Hypothalamus (tissue), 51 donors: ENCODE measurements around the gene TOR3A.

Experiments
- DNase-seq, 51 donors: peaks; one replicate each; lab custom pipeline; 2025; lab: John Stamatoyannopoulos, UW

The TOR3A gene

GRCh38 chr1:179061360-179062282 is 20.2 kb upstream of the TOR3A start:
- no peak for DNase-seq

GRCh38 chr1:179066471-179066870 is 15.4 kb upstream of the TOR3A start:
- DNase-seq = no peak

- DNase-seq = no peak
These were observed 4.5 kb upstream of the TOR3A start for GRCh38 chr1:179077396-179077795.

GRCh38 chr1:179079113-179079761 is 2.6 kb upstream of the TOR3A start:
- DNase-seq = peak in 25 of 51 donors; percentile 3 to 49 (median 28)

- peak in 5 of 51 donors; percentile 50 to 61 (median 53) for DNase-seq
These were observed 794 bp upstream of the TOR3A start for GRCh38 chr1:179080866-179081686.

- DNase-seq = peak in 16 of 51 donors; percentile 15 to 63 (median 30)
These were observed 596 bp downstream of the TOR3A start for GRCh38 chr1:179082333-179082998.

GRCh38 chr1:179082999-179083335 is 1.1 kb downstream of the TOR3A start:
- no peak for DNase-seq

GRCh38 chr1:179083533-179083932 is 1.7 kb downstream of the TOR3A start:
- no peak for DNase-seq

- no peak for DNase-seq
These were observed 5.8 kb downstream of the TOR3A start for GRCh38 chr1:179087665-179088064.

- DNase-seq = no peak
These were observed 8.1 kb downstream of the TOR3A start for GRCh38 chr1:179089827-179090482.

GRCh38 chr1:179090522-179090921 is 8.7 kb downstream of the TOR3A start:
- peak in 1 of 51 donors; percentile 24 for DNase-seq

GRCh38 chr1:179090923-179091322 is 9.1 kb downstream of the TOR3A start:
- DNase-seq = no peak

- no peak for DNase-seq
These were observed 9.9 kb downstream of the TOR3A start for GRCh38 chr1:179091691-179092165.

- DNase-seq = no peak
These were observed 11.1 kb downstream of the TOR3A start for GRCh38 chr1:179092896-179093461.

- no peak for DNase-seq
These were observed 12.9 kb downstream of the TOR3A start for GRCh38 chr1:179094818-179095217.

- no peak for DNase-seq
These were observed 13.5 kb downstream of the TOR3A start for GRCh38 chr1:179095377-179095776.

- DNase-seq = no peak
These were observed 14.1 kb downstream of the TOR3A start for GRCh38 chr1:179095924-179096323.

GRCh38 chr1:179099891-179100290 is 18.0 kb downstream of the TOR3A start:
- DNase-seq = no peak

GRCh38 chr1:179101566-179101965 is 19.7 kb downstream of the TOR3A start:
- DNase-seq = no peak

GRCh38 chr1:179103999-179104398 is 22.1 kb downstream of the TOR3A start:
- DNase-seq = no peak
